Astrocyte of the hippocampus (primary cell): ENCODE measurements around the gene AP5M1.
"Not testable (repeated sequence)": the region's sequence is repeated elsewhere in the genome, so short reads cannot be mapped to it uniquely, and the experiment has no call there.

ENCODE experiments used
- DNase-seq: peaks from one replicate; pipeline ENCODE4 v3.0.0; 2011; ENCODE audit warnings: low read depth, low spot score

Gene AP5M1, protein sequence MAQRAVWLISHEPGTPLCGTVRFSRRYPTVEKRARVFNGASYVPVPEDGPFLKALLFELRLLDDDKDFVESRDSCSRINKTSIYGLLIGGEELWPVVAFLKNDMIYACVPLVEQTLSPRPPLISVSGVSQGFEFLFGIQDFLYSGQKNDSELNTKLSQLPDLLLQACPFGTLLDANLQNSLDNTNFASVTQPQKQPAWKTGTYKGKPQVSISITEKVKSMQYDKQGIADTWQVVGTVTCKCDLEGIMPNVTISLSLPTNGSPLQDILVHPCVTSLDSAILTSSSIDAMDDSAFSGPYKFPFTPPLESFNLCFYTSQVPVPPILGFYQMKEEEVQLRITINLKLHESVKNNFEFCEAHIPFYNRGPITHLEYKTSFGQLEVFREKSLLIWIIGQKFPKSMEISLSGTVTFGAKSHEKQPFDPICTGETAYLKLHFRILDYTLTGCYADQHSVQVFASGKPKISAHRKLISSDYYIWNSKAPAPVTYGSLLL

DNA sequence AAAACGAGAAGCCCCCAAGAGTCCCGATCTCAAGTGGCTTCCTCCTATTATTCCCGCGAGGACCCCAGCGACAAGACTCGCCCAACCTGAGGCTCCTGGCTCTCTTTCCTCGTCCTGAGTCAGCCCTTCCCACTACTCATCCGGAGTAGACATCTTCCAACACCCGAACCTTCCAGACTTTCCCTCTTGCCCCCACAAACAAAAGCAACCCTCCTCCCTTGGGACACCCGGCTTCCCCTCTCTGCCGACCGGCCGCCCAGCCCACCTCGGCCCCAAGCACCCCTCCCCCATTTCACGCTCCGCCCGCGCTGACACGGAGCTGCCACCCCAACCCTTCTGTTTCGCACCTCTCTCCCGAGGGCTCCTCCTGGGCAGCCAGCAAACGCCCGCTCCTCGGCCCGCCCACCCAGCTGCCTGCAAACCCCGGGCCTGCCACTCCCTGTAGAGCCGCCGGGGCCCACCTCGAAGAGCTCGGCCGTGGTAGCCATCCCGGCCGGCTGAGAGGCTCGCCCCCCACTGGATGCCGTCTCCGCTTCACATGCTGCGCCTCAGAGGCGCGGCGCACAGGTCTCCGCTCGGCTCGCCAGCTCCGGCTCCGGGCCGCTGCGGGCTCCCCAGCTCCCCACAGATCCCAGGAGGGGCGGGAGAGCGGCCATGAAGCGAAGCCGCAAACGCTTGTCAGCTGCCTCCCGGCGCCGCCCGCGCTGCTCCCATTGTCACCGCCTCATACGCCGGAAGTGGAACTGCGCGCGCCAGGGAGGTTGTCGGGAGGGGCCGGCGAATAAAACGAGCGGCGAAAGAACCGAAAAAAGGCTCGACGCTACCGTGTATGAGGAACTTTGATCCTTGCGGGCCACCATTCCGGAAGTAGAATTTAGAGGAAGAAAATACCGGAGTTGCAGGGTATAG, at the start of gene AP5M1, which contains the start of gene EXOC5:
Gene AP5M1, plus strand, starts transcription at position 811 of the 909 bp plus-strand sequence. CDS start 344 bp downstream, outside the sequence.
Gene EXOC5, minus strand, starts transcription at position 745 of the 909 bp plus-strand sequence. Its CDS starts 257 bp downstream, at position 488.
- DNase-seq = peak; percentile 96

GRCh38 chr14:57221931-57222330, 46.8 kb upstream of the AP5M1 start:
- DNase-seq = no peak

GRCh38 chr14:57227083-57227482, 41.7 kb upstream of the AP5M1 start:
- no peak for DNase-seq

DNA sequence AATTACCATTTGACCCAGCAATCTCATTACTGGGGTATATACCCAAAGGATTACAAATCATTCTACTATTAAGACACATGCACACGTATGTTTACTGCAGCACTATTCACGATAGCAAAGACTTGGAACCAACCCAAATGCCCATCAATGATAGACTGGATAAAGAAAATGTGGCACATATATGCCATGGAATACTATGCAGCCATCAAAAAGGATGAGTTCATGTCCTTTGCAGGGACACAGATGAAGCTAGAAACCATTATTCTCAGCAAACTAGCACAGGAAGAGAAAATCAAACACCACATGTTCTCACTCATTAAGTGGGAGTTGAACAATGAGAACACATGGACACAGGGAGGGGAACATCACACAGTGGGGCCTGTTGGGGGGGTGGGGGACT, 40.5 kb upstream of the AP5M1 start:
- DNase-seq = not testable (repeated sequence)

DNA sequence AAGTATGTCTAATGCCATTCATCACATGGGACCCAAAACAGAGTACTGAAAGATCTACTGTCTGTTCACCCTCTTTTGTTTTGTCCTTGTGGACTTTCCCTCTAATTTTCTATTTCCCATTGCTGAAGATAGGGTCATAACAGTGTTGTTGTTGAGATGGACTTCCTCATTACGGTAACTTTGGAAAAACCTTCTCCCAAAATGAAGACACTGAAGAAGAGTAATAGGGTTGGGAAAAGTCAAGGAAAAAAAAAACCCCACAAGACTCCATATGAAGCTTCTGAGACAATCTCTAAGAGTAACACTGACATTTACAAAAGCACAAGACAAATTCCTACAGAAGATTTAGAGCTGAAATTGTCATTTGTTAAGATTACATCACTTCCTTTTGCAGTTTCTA, 36.8 kb upstream of the AP5M1 start:
- no peak for DNase-seq

DNA sequence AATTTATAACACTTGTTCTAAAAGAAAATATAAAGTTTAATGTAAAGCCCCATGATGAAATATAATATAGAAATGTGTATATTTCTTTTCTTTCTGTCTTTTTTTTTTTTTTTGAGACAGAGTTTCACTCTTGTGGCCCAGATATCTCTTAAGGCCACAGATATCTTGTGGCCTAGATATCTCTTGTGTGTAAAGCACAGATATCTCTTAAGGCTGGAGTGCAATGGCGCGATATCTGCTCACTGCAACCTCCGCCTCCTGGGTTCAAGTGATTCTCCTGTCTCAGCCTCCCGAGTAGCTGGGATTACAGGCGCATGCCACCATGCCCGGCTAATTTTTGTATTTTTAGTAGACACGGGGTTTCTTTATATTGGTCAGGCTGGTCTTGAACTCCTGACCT, 28.7 kb upstream of the AP5M1 start:
- not testable (repeated sequence) for DNase-seq

- no peak for DNase-seq
Observed at GRCh38 chr14:57243320-57243719, 25.5 kb upstream of the AP5M1 start.

- peak; percentile 32 for DNase-seq
Observed at GRCh38 chr14:57244106-57244505, 24.7 kb upstream of the AP5M1 start.

- no peak for DNase-seq
Observed at GRCh38 chr14:57245941-57246340, 22.8 kb upstream of the AP5M1 start.

DNA sequence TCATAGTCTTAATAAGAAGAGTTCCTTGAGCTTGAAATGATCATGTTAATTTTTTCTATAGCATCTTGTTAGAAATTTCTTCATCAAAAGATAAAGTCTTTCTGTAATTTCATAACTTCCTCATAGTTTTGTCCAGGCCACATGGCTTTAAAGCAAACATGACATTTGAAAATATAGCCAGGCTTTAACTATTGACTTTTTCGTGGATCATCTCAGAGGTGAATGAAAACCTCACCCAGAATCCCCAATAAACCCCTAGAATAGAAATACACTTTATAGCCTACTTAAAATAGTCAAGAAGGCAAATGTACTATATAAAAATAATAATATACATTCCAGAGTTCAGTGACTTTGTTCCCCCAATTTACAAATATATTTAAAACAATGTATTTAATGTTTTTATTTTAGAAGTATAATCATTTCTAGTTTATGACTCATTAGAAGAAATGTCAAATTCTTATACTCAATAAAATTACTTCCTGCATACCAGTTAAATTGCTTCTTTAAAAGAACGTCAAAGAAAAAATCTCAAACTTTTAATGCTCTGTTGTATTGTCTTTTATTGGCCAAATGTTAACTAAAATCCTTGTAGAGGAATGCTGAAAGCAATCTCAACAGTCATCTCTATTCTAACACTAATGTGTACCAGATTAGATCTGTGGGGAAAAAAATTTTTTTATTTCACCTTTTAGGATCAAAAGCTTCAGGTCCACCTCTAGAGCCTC, 21.7 kb upstream of the AP5M1 start:
- DNase-seq = no peak

DNA sequence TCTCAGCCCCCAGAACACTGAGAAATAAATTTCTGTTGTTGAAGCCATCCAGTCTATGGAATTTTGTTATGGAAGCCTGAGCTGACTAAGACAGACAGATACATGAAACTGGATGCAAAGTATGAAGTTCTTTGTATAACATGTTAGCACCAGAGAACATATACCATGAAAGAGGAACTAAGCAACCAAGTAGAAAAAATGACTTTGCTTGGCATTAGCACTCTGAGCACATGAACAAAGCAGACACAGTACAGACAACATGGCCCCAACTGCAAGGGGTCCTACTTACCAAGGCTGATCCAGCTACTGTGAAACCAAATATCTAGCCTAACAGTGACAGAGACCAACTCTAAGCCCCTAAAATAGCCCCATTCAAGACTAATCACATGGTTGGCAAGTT, 13.9 kb upstream of the AP5M1 start:
- no peak for DNase-seq

- not testable (repeated sequence) for DNase-seq
Observed at GRCh38 chr14:57258221-57258620, 10.6 kb upstream of the AP5M1 start.

- DNase-seq = no peak
Observed at GRCh38 chr14:57259672-57260071, 9.1 kb upstream of the AP5M1 start.

- no peak for DNase-seq
Observed at GRCh38 chr14:57261604-57262003, 7.2 kb upstream of the AP5M1 start.

DNA sequence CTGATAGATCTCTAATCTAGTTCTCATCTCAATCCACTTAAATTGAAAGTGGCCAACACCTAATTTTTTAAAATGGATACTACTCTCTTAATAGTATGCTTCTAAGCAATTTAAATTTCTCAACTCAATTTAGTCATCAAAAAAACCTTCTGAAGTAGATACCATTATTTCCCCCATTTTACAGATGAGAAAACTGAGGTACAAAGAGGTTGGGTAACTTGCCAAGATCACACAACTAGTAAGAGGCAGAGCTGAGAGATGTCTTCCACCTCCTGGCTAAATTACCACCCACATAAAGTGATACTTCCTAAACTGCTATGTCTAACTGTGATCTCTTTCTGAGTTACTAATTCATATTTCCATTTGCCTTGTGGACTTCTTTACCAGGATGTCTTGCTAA, 6.7 kb upstream of the AP5M1 start:
- no peak for DNase-seq

DNA sequence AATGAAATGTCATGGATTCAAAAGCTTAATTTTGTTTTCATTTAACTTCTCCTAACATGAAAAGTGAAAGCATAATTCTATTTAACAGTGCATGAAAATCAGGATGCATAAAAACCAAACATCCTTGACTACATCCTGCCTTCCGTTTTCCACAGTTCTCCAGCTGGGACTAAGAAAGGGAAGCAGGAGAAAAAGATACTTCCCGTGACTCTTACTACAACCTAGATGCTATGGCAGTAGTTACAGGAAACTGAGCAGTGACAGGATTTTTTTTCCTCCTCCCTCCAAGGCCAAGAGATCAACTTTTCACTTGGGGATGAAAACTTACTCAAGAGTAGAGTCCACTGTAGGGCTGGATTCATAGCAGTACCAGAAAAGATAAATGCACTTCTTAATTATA, 2.7 kb upstream of the AP5M1 start:
- DNase-seq = no peak

DNA sequence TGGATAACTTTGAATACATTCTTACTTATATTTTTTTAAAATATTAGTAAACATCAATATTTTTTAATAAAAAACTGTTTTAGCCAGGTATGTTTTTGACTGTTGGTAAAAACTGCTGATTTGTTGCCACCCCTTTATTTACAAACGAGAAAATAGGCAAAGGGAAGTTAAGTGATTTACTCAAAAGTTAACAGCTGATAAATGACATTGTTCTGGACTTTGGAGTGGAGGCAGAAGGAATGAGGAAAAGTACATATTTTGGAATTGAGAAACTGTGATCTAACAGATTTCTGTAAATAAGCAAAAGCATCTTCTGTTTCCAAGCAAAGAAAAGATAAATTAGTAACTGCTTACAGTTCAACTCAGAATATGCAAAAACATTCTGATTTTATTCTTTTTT, 4.5 kb downstream of the AP5M1 start:
- no peak for DNase-seq

GRCh38 chr14:57274551-57274950, 5.8 kb downstream of the AP5M1 start:
- peak; percentile 55 for DNase-seq

- DNase-seq = no peak
Observed at GRCh38 chr14:57275023-57275664, 6.4 kb downstream of the AP5M1 start.

DNA sequence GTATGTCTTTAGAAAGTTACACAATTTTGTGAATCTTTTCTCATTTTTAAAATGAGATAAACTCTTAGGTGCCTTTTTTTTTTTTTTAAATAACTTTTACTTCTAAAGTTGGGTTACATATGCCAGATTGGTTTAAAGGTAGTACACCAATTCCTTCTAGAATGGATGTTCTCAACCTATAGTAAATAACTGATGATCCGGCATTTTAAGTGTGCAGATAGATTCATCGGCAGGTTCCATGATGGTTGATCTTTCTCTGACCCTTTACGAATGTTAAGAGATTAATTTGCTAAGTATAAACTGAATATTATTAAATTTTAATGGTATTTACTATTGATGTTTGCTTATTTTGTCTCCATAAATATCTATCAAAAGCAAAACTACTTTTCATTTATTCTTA, 8.3 kb downstream of the AP5M1 start:
- no peak for DNase-seq

- no peak for DNase-seq
Observed at GRCh38 chr14:57287745-57288144, 19.0 kb downstream of the AP5M1 start.
